Stomach (tissue), 4 donors: ENCODE data around the gene RDX.
"Not testable (repeated sequence)": the region's sequence is repeated elsewhere in the genome, so short reads cannot be mapped to it uniquely, and the experiment has no call there.

Source experiments
- EP300 ChIP-seq: sonication (generic); formaldehyde crosslinking; IDR thresholded peaks from one replicate; pipeline ENCODE4 v1.6.1; 2017; ENCODE audit warnings: antibody characterized with exemption
- TF ChIP-seq, protein P1 (sequence below), 7 experiments: fragments of 450-650 bp in 4 of 7; fragments of 200-600 bp in 3 of 7; sonication (generic) in 3 of 7; IDR thresholded peaks; one replicate each; pipeline ENCODE4 v1.5.1; 2016 to 2019; ENCODE audit warnings: antibody characterized with exemption in 7 of 7, control low read depth in 2 of 7, mild to moderate bottlenecking in 1 of 7

DNA sequence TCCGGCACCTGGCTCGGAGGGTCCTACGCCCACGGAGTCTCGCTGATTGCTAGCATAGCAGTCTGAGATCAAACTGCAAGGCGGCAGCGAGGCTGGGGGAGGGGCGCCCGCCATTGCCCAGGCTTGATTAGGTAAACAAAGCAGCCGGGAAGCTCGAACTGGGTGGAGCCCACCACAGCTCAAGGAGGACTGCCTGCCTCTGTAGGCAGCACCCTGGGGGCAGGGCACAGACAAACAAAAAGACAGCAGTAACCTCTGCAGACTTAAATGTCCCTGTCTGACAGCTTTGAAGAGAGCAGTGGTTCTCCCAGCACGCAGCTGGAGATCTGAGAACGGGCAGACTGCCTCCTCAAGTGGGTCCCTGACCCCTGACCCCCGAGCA, 87.1 kb downstream of the RDX start:
- TF ChIP-seq, protein P1, sequence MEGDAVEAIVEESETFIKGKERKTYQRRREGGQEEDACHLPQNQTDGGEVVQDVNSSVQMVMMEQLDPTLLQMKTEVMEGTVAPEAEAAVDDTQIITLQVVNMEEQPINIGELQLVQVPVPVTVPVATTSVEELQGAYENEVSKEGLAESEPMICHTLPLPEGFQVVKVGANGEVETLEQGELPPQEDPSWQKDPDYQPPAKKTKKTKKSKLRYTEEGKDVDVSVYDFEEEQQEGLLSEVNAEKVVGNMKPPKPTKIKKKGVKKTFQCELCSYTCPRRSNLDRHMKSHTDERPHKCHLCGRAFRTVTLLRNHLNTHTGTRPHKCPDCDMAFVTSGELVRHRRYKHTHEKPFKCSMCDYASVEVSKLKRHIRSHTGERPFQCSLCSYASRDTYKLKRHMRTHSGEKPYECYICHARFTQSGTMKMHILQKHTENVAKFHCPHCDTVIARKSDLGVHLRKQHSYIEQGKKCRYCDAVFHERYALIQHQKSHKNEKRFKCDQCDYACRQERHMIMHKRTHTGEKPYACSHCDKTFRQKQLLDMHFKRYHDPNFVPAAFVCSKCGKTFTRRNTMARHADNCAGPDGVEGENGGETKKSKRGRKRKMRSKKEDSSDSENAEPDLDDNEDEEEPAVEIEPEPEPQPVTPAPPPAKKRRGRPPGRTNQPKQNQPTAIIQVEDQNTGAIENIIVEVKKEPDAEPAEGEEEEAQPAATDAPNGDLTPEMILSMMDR (IDR thresholded peaks at IDR 0.05), result not testable (repeated sequence)
- not testable (repeated sequence) for TF ChIP-seq EP300
